ENCODE results near the gene FUS.
"Not testable (repeated sequence)": the region's sequence is repeated elsewhere in the genome, so short reads cannot be mapped to it uniquely, and the experiment has no call there.

The FUS gene

GRCh38 chr16:31135535-31136286 lies 44.2 kb upstream of the FUS start, which contains the start of gene PRSS8:
Gene PRSS8, minus strand, starts transcription at chr16:31135727. Its CDS starts 229 bp downstream, at chr16:31135498.
- ChIA-PET POLR2A (interaction anchor here (2.0 to 6.9 kb wide), 2 partner anchors 18 to 44 kb away, joined by 5 to 38 read pairs; partner anchors contain the start of genes FUS and KAT8), CTCF (no interaction called here)
- TF ChIP-seq SP1 (IDR thresholded peaks at IDR 0.05) (no peak), ZNF384 (IDR thresholded peaks at IDR 0.05) (no peak), TARDBP (IDR thresholded peaks at IDR 0.05) (0 out of 2 replicates have a peak, but pooled peaks have one; percentile 31), NFRKB (IDR thresholded peaks at IDR 0.05) (no peak), BHLHE40 (IDR thresholded peaks at IDR 0.05; ENCODE audit: borderline replicate concordance) (no peak)
- no peak for DNase-seq (ENCODE audit: extremely low spot score)

GRCh38 chr16:31136287-31136662 lies 43.7 kb upstream of the FUS start:
- no peak for DNase-seq (ENCODE audit: extremely low spot score)
- no peak for TF ChIP-seq SUZ12 (IDR thresholded peaks at IDR 0.05)
- no peak for TF ChIP-seq HDGF (IDR thresholded peaks at IDR 0.05; ENCODE audit: borderline replicate concordance)
- no peak for TF ChIP-seq FOXK2 (IDR thresholded peaks at IDR 0.05)
- no peak for TF ChIP-seq L3MBTL2 (conservative IDR thresholded peaks at IDR 0.05)
- TF ChIP-seq BHLHE40 (IDR thresholded peaks at IDR 0.05; ENCODE audit: borderline replicate concordance): no peak
- TF ChIP-seq, protein P1, sequence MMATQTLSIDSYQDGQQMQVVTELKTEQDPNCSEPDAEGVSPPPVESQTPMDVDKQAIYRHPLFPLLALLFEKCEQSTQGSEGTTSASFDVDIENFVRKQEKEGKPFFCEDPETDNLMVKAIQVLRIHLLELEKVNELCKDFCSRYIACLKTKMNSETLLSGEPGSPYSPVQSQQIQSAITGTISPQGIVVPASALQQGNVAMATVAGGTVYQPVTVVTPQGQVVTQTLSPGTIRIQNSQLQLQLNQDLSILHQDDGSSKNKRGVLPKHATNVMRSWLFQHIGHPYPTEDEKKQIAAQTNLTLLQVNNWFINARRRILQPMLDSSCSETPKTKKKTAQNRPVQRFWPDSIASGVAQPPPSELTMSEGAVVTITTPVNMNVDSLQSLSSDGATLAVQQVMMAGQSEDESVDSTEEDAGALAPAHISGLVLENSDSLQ (IDR thresholded peaks at IDR 0.05): no peak
- no peak for TF ChIP-seq ZNF384 (IDR thresholded peaks at IDR 0.05)
- TF ChIP-seq SP1 (IDR thresholded peaks at IDR 0.05): no peak
- TF ChIP-seq FOXM1 (IDR thresholded peaks at IDR 0.05; ENCODE audit: borderline replicate concordance): no peak
- TF ChIP-seq CTBP1 (IDR thresholded peaks at IDR 0.05; ENCODE audit: borderline replicate concordance): no peak
- TF ChIP-seq NFRKB (IDR thresholded peaks at IDR 0.05): no peak
- TF ChIP-seq TARDBP (IDR thresholded peaks at IDR 0.05): no peak
- no peak for TF ChIP-seq FOXA1 (IDR thresholded peaks at IDR 0.05)
- no peak for TF ChIP-seq ELF4 (IDR thresholded peaks at IDR 0.05)
- TF ChIP-seq LEF1 (IDR thresholded peaks at IDR 0.05; ENCODE audit: borderline replicate concordance): no peak
- no peak for TF ChIP-seq ARNT (IDR thresholded peaks at IDR 0.05)
- ChIA-PET POLR2A (interaction anchor here (2.0 to 6.9 kb wide), 2 partner anchors 19 to 43 kb away, joined by 5 to 38 read pairs; partner anchors contain the start of genes FUS and KAT8), CTCF (no interaction called here)

GRCh38 chr16:31136822-31137499 lies 43.0 kb upstream of the FUS start:
- CTCF ChIA-PET; DNase-seq (ENCODE audit: extremely low spot score): not testable (repeated sequence)
- POLR2A ChIA-PET: interaction anchor here (6.9 kb wide), 1 partner anchor 20 kb away, joined by 38 read pairs; the partner anchor contains the start of gene KAT8

DNA sequence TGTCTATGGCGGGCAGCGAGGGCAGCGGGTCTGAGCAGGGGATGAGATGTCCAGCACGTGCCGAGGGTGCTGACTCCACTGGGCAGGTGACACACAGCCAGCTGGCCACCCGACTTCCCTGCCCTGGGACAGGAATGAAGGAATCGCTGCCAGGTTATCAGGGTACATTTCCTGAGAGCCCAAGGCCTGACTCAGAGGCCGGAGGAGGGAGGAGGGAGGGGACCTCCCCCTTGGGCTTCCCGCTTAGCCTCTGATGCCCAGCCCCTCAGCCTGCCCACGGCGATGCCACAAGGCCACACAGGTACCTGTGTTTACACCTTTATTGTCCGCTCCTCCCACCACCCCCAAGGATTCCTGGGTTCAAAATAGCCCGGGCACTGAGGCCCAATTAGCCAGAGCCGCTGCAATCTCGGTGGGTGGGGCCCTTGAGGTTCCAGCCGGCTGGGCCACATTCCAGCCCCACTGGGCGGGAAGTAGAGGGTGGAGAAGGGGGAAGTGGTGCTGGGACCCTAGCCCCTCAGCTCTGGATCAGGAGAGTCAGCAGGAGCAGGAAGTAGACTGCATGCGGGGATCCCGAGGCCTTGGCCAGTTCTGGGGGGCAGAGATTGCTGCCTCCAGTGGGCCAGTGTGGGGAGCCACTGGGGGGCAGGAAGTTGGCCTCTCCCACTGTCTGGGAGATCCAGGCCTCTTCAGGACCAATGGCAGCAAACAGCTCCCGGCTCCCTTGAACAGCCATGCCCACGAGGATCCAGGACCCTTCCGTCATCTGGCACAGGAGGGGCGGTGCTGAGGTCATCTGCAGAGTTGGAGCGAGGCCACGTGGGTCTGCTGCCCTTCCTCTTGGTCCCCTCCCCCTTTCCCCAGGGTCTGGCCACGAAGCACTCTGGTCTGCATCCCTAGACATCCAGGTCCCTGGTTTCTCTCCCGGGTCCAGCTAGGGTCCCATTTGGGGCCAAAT lies 41.0 kb upstream of the FUS start:
- ChIA-PET CTCF (interaction anchor here (0.9 kb wide), 1 partner anchor 22 kb away, joined by 3 read pairs; the partner anchor contains the start of gene KAT8), POLR2A (interaction anchor here (1.8 kb wide), 2 partner anchors 22 to 41 kb away, joined by 7 to 9 read pairs; partner anchors contain the start of genes FUS and KAT8)
- TF ChIP-seq SUZ12 (IDR thresholded peaks at IDR 0.05): no peak
- TF ChIP-seq ZNF384 (IDR thresholded peaks at IDR 0.05): no peak
- no peak for TF ChIP-seq ARNT (IDR thresholded peaks at IDR 0.05)
- TF ChIP-seq CTBP1 (IDR thresholded peaks at IDR 0.05; ENCODE audit: borderline replicate concordance): no peak
- TF ChIP-seq, protein P1 (IDR thresholded peaks at IDR 0.05): no peak
- no peak for DNase-seq (ENCODE audit: extremely low spot score)

GRCh38 chr16:31141071-31141469 lies 38.9 kb upstream of the FUS start:
- ChIA-PET POLR2A (interaction anchor here (1.7 to 3.9 kb wide), 4 partner anchors 23 to 39 kb away, joined by 5 to 44 read pairs (median 24); partner anchors contain the start of genes FUS and KAT8), CTCF (interaction anchor here (1.1 kb wide), 1 partner anchor 24 kb away, joined by 5 read pairs; the partner anchor contains the start of gene KAT8)

DNA sequence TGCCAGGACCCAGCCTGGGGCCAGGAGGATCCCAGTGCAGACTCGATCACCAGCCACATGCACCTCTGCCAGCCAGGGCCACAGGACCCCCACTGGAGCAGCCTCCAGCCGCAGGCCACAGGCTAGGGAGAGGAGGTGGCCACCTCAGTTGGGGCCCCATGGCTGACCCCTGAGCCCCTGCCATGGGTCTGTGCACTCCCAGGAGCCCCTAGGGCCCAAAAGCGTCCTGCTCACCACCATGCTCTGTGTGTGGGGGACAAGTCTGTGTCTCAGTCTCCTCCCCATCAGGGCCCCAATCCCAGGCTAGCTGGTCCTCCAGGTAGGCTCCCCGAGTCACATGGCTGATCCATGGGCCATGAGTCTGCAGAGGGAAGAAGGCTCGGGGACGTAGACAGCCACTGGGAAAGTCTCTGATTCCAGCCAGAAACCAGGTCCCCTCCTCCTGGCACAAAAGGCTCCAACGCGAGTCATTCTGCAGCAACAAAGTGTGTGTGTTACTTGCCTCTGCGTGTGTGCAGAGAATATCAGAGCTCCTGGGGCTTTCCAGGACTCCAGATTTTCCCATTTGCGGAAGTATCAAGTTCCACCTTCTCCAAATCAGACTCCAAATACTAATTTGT lies 38.3 kb upstream of the FUS start:
- ChIA-PET CTCF (interaction anchor here (0.6 to 1.9 kb wide), 14 partner anchors 15 to 312 kb away, joined by 3 to 10 read pairs (median 5); partner anchors contain the start of genes FUS, HSD3B7, KAT8 and VKORC1), POLR2A (interaction anchor here (0.7 to 3.9 kb wide), 14 partner anchors 10 to 112 kb away, joined by 3 to 44 read pairs (median 4); partner anchors contain the start of genes FUS, KAT8, ZNF646 and ZNF668)
- TF ChIP-seq FOXK2 (IDR thresholded peaks at IDR 0.05): no peak
- peak; percentile 73; the same call in 1 of the 2 replicates for TF ChIP-seq HDGF (IDR thresholded peaks at IDR 0.05; ENCODE audit: borderline replicate concordance)
- DNase-seq (ENCODE audit: extremely low spot score): peak; percentile 25

More at GRCh38 chr16:31141071-31141469, 38.9 kb upstream of the FUS start:
- DNase-seq (ENCODE audit: extremely low spot score): not testable (repeated sequence)
